ENCODE data around the gene UGCG.
"Not testable (repeated sequence)": the region's sequence is repeated elsewhere in the genome, so short reads cannot be mapped to it uniquely, and the experiment has no call there.

UGCG gene

GRCh38 chr9:111895996-111896941, at the start of gene UGCG:
TSS of gene UGCG (plus strand) at chr9:111896814. CDS start at chr9:111897216, 402 bp downstream.
- peak; percentile 83 for DNase-seq (ENCODE audit: low read depth)

- no peak for DNase-seq (ENCODE audit: low read depth)
Measured at GRCh38 chr9:111851553-111851952, 45.1 kb upstream of the UGCG start.

GRCh38 chr9:111852291-111852690, 44.3 kb upstream of the UGCG start:
- no peak for DNase-seq (ENCODE audit: low read depth)

- no peak for DNase-seq (ENCODE audit: low read depth)
Measured at GRCh38 chr9:111853450-111853827, 43.2 kb upstream of the UGCG start.

- DNase-seq (ENCODE audit: low read depth): no peak
Measured at GRCh38 chr9:111854799-111855198, 41.8 kb upstream of the UGCG start.

GRCh38 chr9:111857555-111858211, 38.9 kb upstream of the UGCG start:
- DNase-seq (ENCODE audit: low read depth): no peak

- DNase-seq (ENCODE audit: low read depth): no peak
Measured at GRCh38 chr9:111860443-111860842, 36.2 kb upstream of the UGCG start.

GRCh38 chr9:111863636-111864035, 33.0 kb upstream of the UGCG start:
- DNase-seq (ENCODE audit: low read depth): no peak

GRCh38 chr9:111866976-111867375, 29.6 kb upstream of the UGCG start:
- no peak for DNase-seq (ENCODE audit: low read depth)

GRCh38 chr9:111868475-111868874, 28.1 kb upstream of the UGCG start:
- no peak for DNase-seq (ENCODE audit: low read depth)

- no peak for DNase-seq (ENCODE audit: low read depth)
Measured at GRCh38 chr9:111870774-111871498, 25.7 kb upstream of the UGCG start.

- no peak for DNase-seq (ENCODE audit: low read depth)
Measured at GRCh38 chr9:111871499-111871855, 25.1 kb upstream of the UGCG start.

- DNase-seq (ENCODE audit: low read depth): no peak
Measured at GRCh38 chr9:111872886-111873285, 23.7 kb upstream of the UGCG start.

- no peak for DNase-seq (ENCODE audit: low read depth)
Measured at GRCh38 chr9:111873901-111874300, 22.7 kb upstream of the UGCG start.

- no peak for DNase-seq (ENCODE audit: low read depth)
Measured at GRCh38 chr9:111874500-111874899, 22.1 kb upstream of the UGCG start.

GRCh38 chr9:111875291-111875690, 21.3 kb upstream of the UGCG start:
- DNase-seq (ENCODE audit: low read depth): not testable (repeated sequence)

GRCh38 chr9:111875691-111876090, 20.9 kb upstream of the UGCG start:
- DNase-seq (ENCODE audit: low read depth): not testable (repeated sequence)

GRCh38 chr9:111876179-111876578, 20.4 kb upstream of the UGCG start:
- DNase-seq (ENCODE audit: low read depth): no peak

GRCh38 chr9:111877420-111877819, 19.2 kb upstream of the UGCG start:
- no peak for DNase-seq (ENCODE audit: low read depth)

- no peak for DNase-seq (ENCODE audit: low read depth)
Measured at GRCh38 chr9:111878946-111879345, 17.7 kb upstream of the UGCG start.

GRCh38 chr9:111886983-111887718, 9.5 kb upstream of the UGCG start:
- no peak for DNase-seq (ENCODE audit: low read depth)

- no peak for DNase-seq (ENCODE audit: low read depth)
Measured at GRCh38 chr9:111890334-111890733, 6.3 kb upstream of the UGCG start.

Data from activated T-helper 1 cell treated with Interleukin-2 at 50 U/mL for 16 hours (primary cell).